Muscle layer of colon (tissue), 2 donors: ENCODE results near the gene DNAAF3.

Experiments used
- H3K27ac ChIP-seq: one replicate; pipeline ENCODE4 v1.7.0; 2013; ENCODE audit warnings: low read depth, mild to moderate bottlenecking, low read length, moderate library complexity
- H3K27me3 ChIP-seq, 2 donors: one replicate each; pipeline ENCODE4 v1.7.0; 2013; ENCODE audit warnings: low read length in 2 of 2, mild to moderate bottlenecking in 2 of 2; ENCODE audit not compliant: insufficient read depth in 2 of 2, control insufficient read depth in 1 of 2
- H3K36me3 ChIP-seq: one replicate; pipeline ENCODE4 v1.7.0; 2013; ENCODE audit warnings: mild to moderate bottlenecking, low read length; ENCODE audit not compliant: insufficient read depth
- H3K4me1 ChIP-seq: one replicate; pipeline ENCODE4 v1.7.0; 2013; ENCODE audit warnings: mild to moderate bottlenecking, low read length; ENCODE audit not compliant: insufficient read depth
- H3K4me3 ChIP-seq, 2 donors: one replicate each; pipeline ENCODE4 v1.7.0; 2013; ENCODE audit warnings: low read length in 2 of 2, low read depth in 1 of 2, mild to moderate bottlenecking in 1 of 2, moderate library complexity in 1 of 2
- H3K9ac ChIP-seq: one replicate; pipeline ENCODE4 v1.7.0; 2013; ENCODE audit warnings: low read length
- H3K9me3 ChIP-seq: one replicate; pipeline ENCODE4 v1.7.0; 2013; ENCODE audit warnings: mild to moderate bottlenecking, low read length
- donor health status: abdominal sarcoma.
- donor health status: Adenocarcinoma of cecum.

The DNAAF3 gene

GRCh38 chr19:55196803-55197202, 30.4 kb upstream of the DNAAF3 start:
- H3K27ac ChIP-seq, result no peak overlapping the region
- no peaks in the 10 kb centered on the region for H3K36me3 ChIP-seq
- H3K9me3 ChIP-seq, result no peaks in the 10 kb centered on the region
- no peak overlapping the region for H3K4me3 ChIP-seq
- H3K4me1 ChIP-seq, result no peaks in the 10 kb centered on the region
- no peak overlapping the region for H3K9ac ChIP-seq
- H3K27me3 ChIP-seq, result no peaks in the 10 kb centered on the region

GRCh38 chr19:55193481-55193880, 27.1 kb upstream of the DNAAF3 start:
- H3K4me1 ChIP-seq, result no peaks in the 10 kb centered on the region
- no peaks in the 10 kb centered on the region for H3K36me3 ChIP-seq
- H3K9me3 ChIP-seq, result no peaks in the 10 kb centered on the region
- H3K9ac ChIP-seq, result no peak overlapping the region
- H3K27ac ChIP-seq, result no peak overlapping the region
- no peaks in the 10 kb centered on the region for H3K27me3 ChIP-seq
- no peak overlapping the region for H3K4me3 ChIP-seq

GRCh38 chr19:55189403-55189835, 23.0 kb upstream of the DNAAF3 start:
- no peaks in the 10 kb centered on the region for H3K9me3 ChIP-seq
- no peaks in the 10 kb centered on the region for H3K27me3 ChIP-seq
- H3K9ac ChIP-seq, result no peak overlapping the region
- no peak overlapping the region for H3K27ac ChIP-seq
- no peaks in the 10 kb centered on the region for H3K36me3 ChIP-seq
- H3K4me3 ChIP-seq, result no peak overlapping the region
- no peaks in the 10 kb centered on the region for H3K4me1 ChIP-seq

GRCh38 chr19:55188625-55189024, 22.2 kb upstream of the DNAAF3 start:
- Histone ChIP-seq H3K9ac (no peak overlapping the region), H3K4me3 (no peak overlapping the region), H3K27ac (no peak overlapping the region), H3K36me3 (no peaks in the 10 kb centered on the region), H3K27me3 (no peaks in the 10 kb centered on the region), H3K4me1 (no peaks in the 10 kb centered on the region), H3K9me3 (no peaks in the 10 kb centered on the region)

GRCh38 chr19:55186080-55186479, 19.7 kb upstream of the DNAAF3 start:
- H3K9me3 ChIP-seq, result no peaks in the 10 kb centered on the region
- H3K36me3 ChIP-seq, result no peaks in the 10 kb centered on the region
- no peak overlapping the region for H3K4me3 ChIP-seq
- no peaks in the 10 kb centered on the region for H3K4me1 ChIP-seq
- H3K27me3 ChIP-seq, result peaks cover 7 to 10% of the 10 kb centered on the region in 2 donors
- no peak overlapping the region for H3K27ac ChIP-seq
- H3K9ac ChIP-seq, result no peak overlapping the region

GRCh38 chr19:55181740-55182139, 15.3 kb upstream of the DNAAF3 start:
- H3K9me3 ChIP-seq, result no peaks in the 10 kb centered on the region
- no peak overlapping the region for H3K4me3 ChIP-seq
- no peaks in the 10 kb centered on the region for H3K36me3 ChIP-seq
- no peak overlapping the region for H3K9ac ChIP-seq
- no peak overlapping the region for H3K27ac ChIP-seq
- H3K4me1 ChIP-seq, result peaks cover 11% of the 10 kb centered on the region
- H3K27me3 ChIP-seq, result peaks cover 42 to 53% of the 10 kb centered on the region in 2 donors

- Histone ChIP-seq H3K9me3 (no peaks in the 10 kb centered on the region), H3K27me3 (peaks cover 61 to 72% of the 10 kb centered on the region in 2 donors), H3K36me3 (no peaks in the 10 kb centered on the region), H3K27ac (no peak within 1 kb of the TSS), H3K4me1 (peaks cover 11% of the 10 kb centered on the region), H3K4me3 (no peak within 1 kb of the TSS), H3K9ac (no peak within 1 kb of the TSS)
Observed at GRCh38 chr19:55179606-55180484, 13.4 kb upstream of the DNAAF3 start, which contains the start of gene SYT5. Gene SYT5 (minus strand): TSS chr19:55180289. CDS start chr19:55179041, 1,248 bp downstream.

GRCh38 chr19:55178781-55179599, 12.6 kb upstream of the DNAAF3 start:
- Histone ChIP-seq H3K27ac (no peak overlapping the region), H3K27me3 (peaks cover 69 to 81% of the 10 kb centered on the region in 2 donors)

GRCh38 chr19:55176076-55176475, 9.7 kb upstream of the DNAAF3 start:
- Histone ChIP-seq H3K4me3 (no peak overlapping the region), H3K9ac (no peak overlapping the region), H3K27me3 (peaks cover 72 to 98% of the 10 kb centered on the region in 2 donors)

More at GRCh38 chr19:55178781-55179599, 12.6 kb upstream of the DNAAF3 start:
- peaks cover 11% of the 10 kb centered on the region for H3K4me1 ChIP-seq
- H3K9me3 ChIP-seq, result no peaks in the 10 kb centered on the region
- H3K4me3 ChIP-seq, result no peak overlapping the region
- H3K36me3 ChIP-seq, result no peaks in the 10 kb centered on the region
- no peak overlapping the region for H3K9ac ChIP-seq

GRCh38 chr19:55175117-55175867, 8.9 kb upstream of the DNAAF3 start:
- H3K4me1 ChIP-seq, result peaks cover 11% of the 10 kb centered on the region
- no peak overlapping the region for H3K9ac ChIP-seq
- no peaks in the 10 kb centered on the region for H3K9me3 ChIP-seq
- H3K27me3 ChIP-seq, result peaks cover 70 to 93% of the 10 kb centered on the region in 2 donors
- H3K4me3 ChIP-seq, result no peak overlapping the region
- no peaks in the 10 kb centered on the region for H3K36me3 ChIP-seq
- no peak overlapping the region for H3K27ac ChIP-seq

More at GRCh38 chr19:55176076-55176475, 9.7 kb upstream of the DNAAF3 start:
- Histone ChIP-seq H3K4me1 (peaks cover 11% of the 10 kb centered on the region), H3K27ac (no peak overlapping the region), H3K36me3 (no peaks in the 10 kb centered on the region), H3K9me3 (no peaks in the 10 kb centered on the region)
